ENCODE results near the gene CADM2.

DNA sequence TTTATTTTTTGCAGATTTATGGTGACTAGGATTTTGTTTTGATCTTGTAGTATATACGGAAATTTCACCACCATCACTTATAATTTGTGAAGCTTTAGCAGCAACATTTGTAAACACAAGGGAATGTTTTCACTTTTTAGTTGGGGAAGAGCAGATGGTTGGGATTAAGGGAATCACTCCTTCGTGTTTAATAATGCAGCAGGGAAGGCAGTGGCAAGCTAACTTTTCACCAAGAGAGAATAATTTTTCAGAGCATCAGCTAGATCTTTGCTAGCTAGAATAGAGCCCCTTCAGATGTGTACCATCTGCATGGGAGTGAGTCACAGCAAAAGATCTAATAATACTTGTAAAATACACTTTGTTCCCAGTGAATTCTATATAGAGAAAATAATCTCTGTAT is 632.7 kb downstream of the CADM2 start:
- TF ChIP-seq, protein P1, sequence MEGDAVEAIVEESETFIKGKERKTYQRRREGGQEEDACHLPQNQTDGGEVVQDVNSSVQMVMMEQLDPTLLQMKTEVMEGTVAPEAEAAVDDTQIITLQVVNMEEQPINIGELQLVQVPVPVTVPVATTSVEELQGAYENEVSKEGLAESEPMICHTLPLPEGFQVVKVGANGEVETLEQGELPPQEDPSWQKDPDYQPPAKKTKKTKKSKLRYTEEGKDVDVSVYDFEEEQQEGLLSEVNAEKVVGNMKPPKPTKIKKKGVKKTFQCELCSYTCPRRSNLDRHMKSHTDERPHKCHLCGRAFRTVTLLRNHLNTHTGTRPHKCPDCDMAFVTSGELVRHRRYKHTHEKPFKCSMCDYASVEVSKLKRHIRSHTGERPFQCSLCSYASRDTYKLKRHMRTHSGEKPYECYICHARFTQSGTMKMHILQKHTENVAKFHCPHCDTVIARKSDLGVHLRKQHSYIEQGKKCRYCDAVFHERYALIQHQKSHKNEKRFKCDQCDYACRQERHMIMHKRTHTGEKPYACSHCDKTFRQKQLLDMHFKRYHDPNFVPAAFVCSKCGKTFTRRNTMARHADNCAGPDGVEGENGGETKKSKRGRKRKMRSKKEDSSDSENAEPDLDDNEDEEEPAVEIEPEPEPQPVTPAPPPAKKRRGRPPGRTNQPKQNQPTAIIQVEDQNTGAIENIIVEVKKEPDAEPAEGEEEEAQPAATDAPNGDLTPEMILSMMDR (IDR thresholded peaks at IDR 0.05): no peak
- TF ChIP-seq POLR2A (IDR thresholded peaks at IDR 0.05): no peak
